Measurements from ENCODE around the gene IRS1.

DNA sequence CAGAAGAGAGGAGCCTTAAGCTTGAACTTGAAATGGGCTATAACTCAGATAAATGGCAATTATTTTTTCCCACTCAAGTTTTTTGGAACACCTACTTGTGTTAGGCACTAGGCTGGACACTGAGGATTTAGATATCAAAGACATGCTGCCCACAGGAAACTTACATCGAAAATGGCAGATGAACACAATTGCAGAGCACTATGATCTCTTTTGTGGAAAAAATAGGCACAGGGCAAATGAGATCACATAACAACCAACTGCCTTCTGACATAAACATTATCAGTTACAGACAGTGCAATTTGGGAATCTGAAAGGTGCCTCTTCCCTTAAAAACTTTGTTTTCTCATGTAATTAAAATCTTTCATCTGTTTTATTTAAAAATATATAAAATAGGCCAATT, 3.8 kb upstream of the IRS1 start:
- TF ChIP-seq, protein P1, sequence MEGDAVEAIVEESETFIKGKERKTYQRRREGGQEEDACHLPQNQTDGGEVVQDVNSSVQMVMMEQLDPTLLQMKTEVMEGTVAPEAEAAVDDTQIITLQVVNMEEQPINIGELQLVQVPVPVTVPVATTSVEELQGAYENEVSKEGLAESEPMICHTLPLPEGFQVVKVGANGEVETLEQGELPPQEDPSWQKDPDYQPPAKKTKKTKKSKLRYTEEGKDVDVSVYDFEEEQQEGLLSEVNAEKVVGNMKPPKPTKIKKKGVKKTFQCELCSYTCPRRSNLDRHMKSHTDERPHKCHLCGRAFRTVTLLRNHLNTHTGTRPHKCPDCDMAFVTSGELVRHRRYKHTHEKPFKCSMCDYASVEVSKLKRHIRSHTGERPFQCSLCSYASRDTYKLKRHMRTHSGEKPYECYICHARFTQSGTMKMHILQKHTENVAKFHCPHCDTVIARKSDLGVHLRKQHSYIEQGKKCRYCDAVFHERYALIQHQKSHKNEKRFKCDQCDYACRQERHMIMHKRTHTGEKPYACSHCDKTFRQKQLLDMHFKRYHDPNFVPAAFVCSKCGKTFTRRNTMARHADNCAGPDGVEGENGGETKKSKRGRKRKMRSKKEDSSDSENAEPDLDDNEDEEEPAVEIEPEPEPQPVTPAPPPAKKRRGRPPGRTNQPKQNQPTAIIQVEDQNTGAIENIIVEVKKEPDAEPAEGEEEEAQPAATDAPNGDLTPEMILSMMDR (IDR thresholded peaks at IDR 0.05; ENCODE audit: insufficient read depth, low read length, poor library complexity, severe bottlenecking): no peak
- TF ChIP-seq EZH2phosphoT487 (conservative IDR thresholded peaks at IDR 0.05; ENCODE audit: low read length): no peak

All from SU-DHL-6 (cell line).